ENCODE measurements around the gene TSSK3. TPM values are rescaled to one million over a fixed set of nuclear protein-coding genes. Genes with fewer than 3 reads are reported as not detected.

The TSSK3 gene
- total RNA-seq, 1 experiment from 2014 or later = 1.6 TPM

DNA sequence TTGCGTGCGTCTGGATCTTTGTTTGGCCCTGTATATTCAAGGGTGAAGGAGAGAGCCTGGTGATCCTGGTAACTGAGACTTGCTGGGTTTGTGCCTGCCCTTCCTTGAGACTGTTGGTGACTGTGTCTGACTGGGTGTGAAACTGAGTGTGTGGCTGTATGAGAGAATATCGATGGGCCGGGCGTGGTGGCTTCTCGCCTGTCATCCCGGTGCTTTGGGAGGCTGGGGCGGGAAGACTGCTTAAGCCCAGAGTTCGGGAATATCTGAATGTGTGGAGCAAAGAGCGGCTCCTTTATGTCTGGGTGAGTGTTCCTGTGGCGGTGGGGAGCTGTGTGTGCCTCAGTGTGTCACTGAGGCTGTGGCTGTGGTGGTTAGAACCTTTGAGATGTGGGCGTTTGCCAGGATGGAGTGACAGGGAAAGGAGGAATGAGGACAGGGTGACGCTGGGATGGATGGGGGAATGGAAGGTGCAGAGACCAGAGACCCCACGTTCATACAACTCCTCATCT is 23.6 kb upstream of the TSSK3 start:
- Histone ChIP-seq H3K4ac (ENCODE audit: low read depth, low read length) (no peak overlapping the region), H2BK120ac (ENCODE audit: low read depth, low read length, poor library complexity, severe bottlenecking) (no peak overlapping the region), H3K79me2 (ENCODE audit: insufficient read depth, low read length) (peaks cover 6% of the 10 kb centered on the region; the same call in 1 of the 2 replicates), H3K27ac (ENCODE audit: insufficient read length, low read depth, low read length) (no peak overlapping the region), H2BK15ac (ENCODE audit: low read depth, low read length) (no peak overlapping the region), H2AFZ (ENCODE audit: low read length) (no peak overlapping the region), H3K4me1 (ENCODE audit: insufficient read depth, low read length) (no peaks in the 10 kb centered on the region), H3K23me2 (ENCODE audit: insufficient read length, low read depth, low read length, poor library complexity, severe bottlenecking) (peaks cover 11% of the 10 kb centered on the region), H3K9ac (ENCODE audit: extremely low read depth, insufficient read length, low read length) (no peak overlapping the region), H3K9me3 (ENCODE audit: control insufficient read depth, low read depth, low read length) (no peaks in the 10 kb centered on the region), H2BK5ac (ENCODE audit: insufficient read length, low read length) (no peak overlapping the region), H3K27me3 (ENCODE audit: insufficient read depth, low read length) (peaks cover 2% of the 10 kb centered on the region; the same call in 1 of the 2 replicates), H4K91ac (ENCODE audit: insufficient read length, low read depth, low read length) (no peak overlapping the region), H2BK20ac (ENCODE audit: low read depth, low read length, poor library complexity, severe bottlenecking) (no peak overlapping the region), H3K4me2 (ENCODE audit: insufficient read depth, insufficient read length, low read length) (no peak overlapping the region), H4K5ac (ENCODE audit: insufficient read length, low read depth, low read length) (no peak overlapping the region), H3K14ac (ENCODE audit: insufficient read depth, low read length) (no peak overlapping the region), H3K18ac (ENCODE audit: insufficient read length, low read depth, low read length) (no peak overlapping the region), H3T11ph (ENCODE audit: low read length) (no peak overlapping the region), H2BK12ac (ENCODE audit: insufficient read length, low read depth, low read length) (no peak overlapping the region), H4K8ac (replicated peaks; ENCODE audit: insufficient read length, low read depth, low read length) (no peak overlapping the region), H2AK5ac (ENCODE audit: insufficient read length, low read length) (no peak overlapping the region), H3K23ac (ENCODE audit: insufficient read length, low read depth, low read length) (no peak overlapping the region), H3K56ac (ENCODE audit: insufficient read length, low read depth, low read length) (no peak overlapping the region), H4K20me1 (ENCODE audit: control insufficient read depth, insufficient read depth, insufficient read length) (no peaks in the 10 kb centered on the region), H3K79me1 (ENCODE audit: insufficient read depth, low read depth, low read length, poor library complexity, severe bottlenecking) (no peaks in the 10 kb centered on the region)
- H3K4me1 Mint-ChIP-seq = peaks cover 27 to 38% of the 10 kb centered on the region in 2 experiments
- no CpG with 5 or more reads among the region's 14 CpGs for WGBS (ENCODE audit: extremely low coverage, insufficient read length, low lambda C conversion rate)
- peak overlapping the region in 1 of 2 experiments; percentile 4; a peak in 2 of 5 replicates for H3K4me3 Mint-ChIP-seq
- H3K27ac Mint-ChIP-seq = no peak overlapping the region
- TF ChIP-seq, protein P1, sequence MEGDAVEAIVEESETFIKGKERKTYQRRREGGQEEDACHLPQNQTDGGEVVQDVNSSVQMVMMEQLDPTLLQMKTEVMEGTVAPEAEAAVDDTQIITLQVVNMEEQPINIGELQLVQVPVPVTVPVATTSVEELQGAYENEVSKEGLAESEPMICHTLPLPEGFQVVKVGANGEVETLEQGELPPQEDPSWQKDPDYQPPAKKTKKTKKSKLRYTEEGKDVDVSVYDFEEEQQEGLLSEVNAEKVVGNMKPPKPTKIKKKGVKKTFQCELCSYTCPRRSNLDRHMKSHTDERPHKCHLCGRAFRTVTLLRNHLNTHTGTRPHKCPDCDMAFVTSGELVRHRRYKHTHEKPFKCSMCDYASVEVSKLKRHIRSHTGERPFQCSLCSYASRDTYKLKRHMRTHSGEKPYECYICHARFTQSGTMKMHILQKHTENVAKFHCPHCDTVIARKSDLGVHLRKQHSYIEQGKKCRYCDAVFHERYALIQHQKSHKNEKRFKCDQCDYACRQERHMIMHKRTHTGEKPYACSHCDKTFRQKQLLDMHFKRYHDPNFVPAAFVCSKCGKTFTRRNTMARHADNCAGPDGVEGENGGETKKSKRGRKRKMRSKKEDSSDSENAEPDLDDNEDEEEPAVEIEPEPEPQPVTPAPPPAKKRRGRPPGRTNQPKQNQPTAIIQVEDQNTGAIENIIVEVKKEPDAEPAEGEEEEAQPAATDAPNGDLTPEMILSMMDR (conservative IDR thresholded peaks at IDR 0.05) = no peak
- peaks cover 11 to 14% (median 14%) of the 10 kb centered on the region in 3 experiments for H3K36me3 Mint-ChIP-seq (ENCODE audit: insufficient read depth in 1 of 3, low read depth in 3 of 3)
- DNase-seq = no peak
- H3K27me3 Mint-ChIP-seq (ENCODE audit: low read depth) = peaks cover 36% of the 10 kb centered on the region
- H3K9me3 Mint-ChIP-seq = no peaks in the 10 kb centered on the region; a peak in 1 of 5 replicates

Measured in H9 (cell line).